M059J (cell line): ENCODE measurements around the gene PCNX2. TPM values are rescaled to one million over a fixed set of nuclear protein-coding genes. Genes with fewer than 3 reads are reported as not detected.
"Not testable (repeated sequence)": the region's sequence is repeated elsewhere in the genome, so short reads cannot be mapped to it uniquely, and the experiment has no call there.

Experiments used
- DNase-seq: peaks from one replicate; pipeline ENCODE4 v3.0.0-alpha.2; 2012; ENCODE audit warnings: low read depth
- total RNA-seq: library from RNA; depleted of rRNA; stranded (reverse); fragments of >200 nt; shearing (Covaris generic); gene quantifications from 2 replicates; pipeline ENCODE4 v1.2.3, GENCODE V29; 2014

PCNX2 gene
- total RNA-seq, 1 experiment from 2014 or later: 14.4 TPM

- DNase-seq: no peak
These were observed 188.3 kb downstream of the PCNX2 start for GRCh38 chr1:233107130-233107660.

- no peak for DNase-seq
These were observed 190.3 kb downstream of the PCNX2 start for GRCh38 chr1:233105225-233105624.

- no peak for DNase-seq
These were observed 193.2 kb downstream of the PCNX2 start for GRCh38 chr1:233102341-233102740.

- peak; percentile 50 for DNase-seq
These were observed 197.5 kb downstream of the PCNX2 start for GRCh38 chr1:233097959-233098580.

- no peak for DNase-seq
These were observed 198.0 kb downstream of the PCNX2 start for GRCh38 chr1:233097546-233097945.

GRCh38 chr1:233094691-233095090, 200.8 kb downstream of the PCNX2 start:
- DNase-seq: no peak

- no peak for DNase-seq
These were observed 201.3 kb downstream of the PCNX2 start for GRCh38 chr1:233094269-233094668.

- DNase-seq: no peak
These were observed 204.6 kb downstream of the PCNX2 start for GRCh38 chr1:233090746-233091494.

GRCh38 chr1:233089251-233089650, 206.3 kb downstream of the PCNX2 start:
- DNase-seq: no peak

- DNase-seq: no peak
These were observed 206.9 kb downstream of the PCNX2 start for GRCh38 chr1:233088613-233089012.

GRCh38 chr1:233086961-233087881, 208.3 kb downstream of the PCNX2 start:
- DNase-seq: no peak

GRCh38 chr1:233085566-233085965, 210.0 kb downstream of the PCNX2 start:
- DNase-seq: peak; percentile 87

GRCh38 chr1:233082778-233083550, 212.6 kb downstream of the PCNX2 start:
- no peak for DNase-seq

GRCh38 chr1:233081735-233082134, 213.8 kb downstream of the PCNX2 start:
- peak; percentile 97 for DNase-seq

- DNase-seq: not testable (repeated sequence)
These were observed 214.7 kb downstream of the PCNX2 start for GRCh38 chr1:233080827-233081226.

GRCh38 chr1:233080286-233080685, 215.2 kb downstream of the PCNX2 start:
- DNase-seq: no peak

GRCh38 chr1:233079574-233079973, 216.0 kb downstream of the PCNX2 start:
- DNase-seq: no peak

- DNase-seq: no peak
These were observed 217.1 kb downstream of the PCNX2 start for GRCh38 chr1:233078396-233078795.

GRCh38 chr1:233075915-233076295, 219.6 kb downstream of the PCNX2 start:
- DNase-seq: no peak

- no peak for DNase-seq
These were observed 229.4 kb downstream of the PCNX2 start for GRCh38 chr1:233066087-233066486.

- no peak for DNase-seq
These were observed 229.8 kb downstream of the PCNX2 start for GRCh38 chr1:233065685-233066084.
